Measurements from ENCODE around the gene COL6A3.
A peak's percentile ranks its signal among the peaks of the same experiment; 100 is the strongest.

COL6A3 gene, protein sequence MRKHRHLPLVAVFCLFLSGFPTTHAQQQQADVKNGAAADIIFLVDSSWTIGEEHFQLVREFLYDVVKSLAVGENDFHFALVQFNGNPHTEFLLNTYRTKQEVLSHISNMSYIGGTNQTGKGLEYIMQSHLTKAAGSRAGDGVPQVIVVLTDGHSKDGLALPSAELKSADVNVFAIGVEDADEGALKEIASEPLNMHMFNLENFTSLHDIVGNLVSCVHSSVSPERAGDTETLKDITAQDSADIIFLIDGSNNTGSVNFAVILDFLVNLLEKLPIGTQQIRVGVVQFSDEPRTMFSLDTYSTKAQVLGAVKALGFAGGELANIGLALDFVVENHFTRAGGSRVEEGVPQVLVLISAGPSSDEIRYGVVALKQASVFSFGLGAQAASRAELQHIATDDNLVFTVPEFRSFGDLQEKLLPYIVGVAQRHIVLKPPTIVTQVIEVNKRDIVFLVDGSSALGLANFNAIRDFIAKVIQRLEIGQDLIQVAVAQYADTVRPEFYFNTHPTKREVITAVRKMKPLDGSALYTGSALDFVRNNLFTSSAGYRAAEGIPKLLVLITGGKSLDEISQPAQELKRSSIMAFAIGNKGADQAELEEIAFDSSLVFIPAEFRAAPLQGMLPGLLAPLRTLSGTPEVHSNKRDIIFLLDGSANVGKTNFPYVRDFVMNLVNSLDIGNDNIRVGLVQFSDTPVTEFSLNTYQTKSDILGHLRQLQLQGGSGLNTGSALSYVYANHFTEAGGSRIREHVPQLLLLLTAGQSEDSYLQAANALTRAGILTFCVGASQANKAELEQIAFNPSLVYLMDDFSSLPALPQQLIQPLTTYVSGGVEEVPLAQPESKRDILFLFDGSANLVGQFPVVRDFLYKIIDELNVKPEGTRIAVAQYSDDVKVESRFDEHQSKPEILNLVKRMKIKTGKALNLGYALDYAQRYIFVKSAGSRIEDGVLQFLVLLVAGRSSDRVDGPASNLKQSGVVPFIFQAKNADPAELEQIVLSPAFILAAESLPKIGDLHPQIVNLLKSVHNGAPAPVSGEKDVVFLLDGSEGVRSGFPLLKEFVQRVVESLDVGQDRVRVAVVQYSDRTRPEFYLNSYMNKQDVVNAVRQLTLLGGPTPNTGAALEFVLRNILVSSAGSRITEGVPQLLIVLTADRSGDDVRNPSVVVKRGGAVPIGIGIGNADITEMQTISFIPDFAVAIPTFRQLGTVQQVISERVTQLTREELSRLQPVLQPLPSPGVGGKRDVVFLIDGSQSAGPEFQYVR (N-terminal part only)

GRCh38 chr2:237413777-237414661, at the start of gene COL6A3:
Gene COL6A3 (minus strand): TSS chr2:237414164. CDS start chr2:237396817, 17,347 bp downstream.
- DNase-seq, result no peak
- in situ Hi-C loops (cut with HindIII; ENCODE audit: low pct_ligation_motif_present, low pct_unique_long_range_greater_than_20kb, low sequenced_read_pairs), result no loop called here

DNA sequence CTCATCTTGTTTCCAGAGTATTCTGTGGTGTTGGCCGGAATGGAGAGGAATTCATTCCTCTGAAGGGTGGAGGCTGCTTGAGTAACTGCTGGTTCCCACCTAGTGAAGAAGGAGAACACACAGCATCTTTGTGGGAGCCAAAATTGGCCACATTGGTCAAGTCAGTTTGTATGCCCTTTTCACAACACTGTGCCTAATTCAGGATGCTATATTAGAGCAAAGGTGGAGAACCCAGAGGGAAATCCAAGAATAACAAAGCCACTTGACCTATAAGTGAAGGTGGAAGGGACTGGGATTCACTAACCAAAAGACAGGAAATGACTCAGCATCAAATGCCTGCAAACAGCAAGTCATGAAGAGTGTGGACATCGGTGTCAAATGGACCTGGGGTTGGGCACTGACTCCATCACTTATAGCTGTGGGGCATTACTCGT, 45.8 kb upstream of the COL6A3 start:
- peak; percentile 47 for DNase-seq
- in situ Hi-C loops (cut with HindIII; ENCODE audit: low pct_ligation_motif_present, low pct_unique_long_range_greater_than_20kb, low sequenced_read_pairs), result no loop called here

DNA sequence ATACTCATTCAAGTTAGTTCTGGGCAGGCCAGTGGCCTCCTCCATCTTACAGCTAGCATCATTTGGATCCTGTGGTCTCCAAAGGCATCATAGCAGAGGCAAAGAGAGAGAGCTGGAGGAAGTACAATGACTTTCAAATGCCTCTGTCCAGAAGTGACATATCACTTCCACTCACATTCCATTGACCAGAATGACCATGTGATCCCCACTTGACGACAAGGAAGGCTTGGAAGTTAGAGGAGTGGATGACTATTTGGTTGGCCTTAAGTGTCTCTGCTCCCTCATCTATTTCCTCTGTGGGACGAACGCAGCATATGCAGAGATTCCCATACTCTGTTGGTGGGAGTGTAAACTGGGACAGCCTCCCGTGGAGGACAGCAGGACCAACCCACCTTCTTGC, 45.3 kb upstream of the COL6A3 start:
- DNase-seq, result no peak
- in situ Hi-C loops (cut with HindIII; ENCODE audit: low pct_ligation_motif_present, low pct_unique_long_range_greater_than_20kb, low sequenced_read_pairs), result no loop called here

GRCh38 chr2:237458519-237458918, 44.6 kb upstream of the COL6A3 start:
- in situ Hi-C loops (cut with HindIII; ENCODE audit: low pct_ligation_motif_present, low pct_unique_long_range_greater_than_20kb, low sequenced_read_pairs), result no loop called here

GRCh38 chr2:237457388-237457941, 43.5 kb upstream of the COL6A3 start:
- DNase-seq, result no peak
- in situ Hi-C loops (cut with HindIII; ENCODE audit: low pct_ligation_motif_present, low pct_unique_long_range_greater_than_20kb, low sequenced_read_pairs), result no loop called here

More at GRCh38 chr2:237458519-237458918, 44.6 kb upstream of the COL6A3 start:
- no peak for DNase-seq

- in situ Hi-C loops (cut with HindIII; ENCODE audit: low pct_ligation_motif_present, low pct_unique_long_range_greater_than_20kb, low sequenced_read_pairs), result no loop called here
These were observed 42.4 kb upstream of the COL6A3 start for GRCh38 chr2:237456200-237456843.

DNA sequence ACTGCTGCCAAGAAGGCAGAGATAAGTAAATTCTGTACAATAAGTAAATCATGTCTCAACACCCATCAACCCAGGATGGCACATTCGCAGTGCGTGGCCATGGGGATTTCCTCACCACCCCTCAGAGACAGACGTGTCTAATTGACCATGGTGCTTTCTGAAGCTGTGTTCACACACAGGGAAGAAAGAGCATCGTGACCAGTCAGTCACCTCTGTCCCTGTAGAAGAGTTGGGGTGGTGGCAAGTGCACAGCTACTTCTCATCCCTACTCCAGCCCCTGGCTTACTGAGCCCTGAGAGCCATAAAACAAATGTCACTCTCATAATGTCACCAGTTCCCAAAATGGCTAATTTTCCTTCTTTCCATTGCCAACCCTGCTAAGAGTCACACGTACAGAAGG, 41.8 kb upstream of the COL6A3 start:
- in situ Hi-C loops (cut with HindIII; ENCODE audit: low pct_ligation_motif_present, low pct_unique_long_range_greater_than_20kb, low sequenced_read_pairs), result no loop called here
- DNase-seq, result no peak

More at GRCh38 chr2:237456200-237456843, 42.4 kb upstream of the COL6A3 start:
- DNase-seq, result no peak

- in situ Hi-C loops (cut with HindIII; ENCODE audit: low pct_ligation_motif_present, low pct_unique_long_range_greater_than_20kb, low sequenced_read_pairs), result no loop called here
- DNase-seq, result no peak
These were observed 39.7 kb upstream of the COL6A3 start for GRCh38 chr2:237453671-237454070.

DNA sequence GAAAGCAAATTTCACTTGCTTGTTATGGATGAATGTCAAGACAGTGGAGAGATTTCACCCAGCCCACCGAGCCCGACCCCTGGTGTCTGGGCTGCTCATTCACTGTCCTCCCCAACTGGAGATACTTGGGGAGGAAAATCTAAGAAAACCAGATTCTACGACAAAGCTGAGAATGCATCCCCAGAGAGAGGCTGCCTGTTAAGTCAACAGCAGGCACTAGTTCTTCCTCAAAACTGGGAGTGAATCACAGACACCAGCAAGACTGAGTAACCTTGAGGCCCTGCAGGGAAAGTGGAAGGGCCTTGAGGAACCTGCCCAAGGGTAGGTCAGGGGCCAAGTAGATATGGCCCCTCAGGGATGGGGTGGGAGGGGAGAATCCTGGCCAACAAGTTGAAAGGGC, 38.9 kb upstream of the COL6A3 start:
- no peak for DNase-seq

GRCh38 chr2:237451643-237452469, 37.9 kb upstream of the COL6A3 start:
- in situ Hi-C loops (cut with HindIII; ENCODE audit: low pct_ligation_motif_present, low pct_unique_long_range_greater_than_20kb, low sequenced_read_pairs), result no loop called here
- DNase-seq, result no peak

More for the DNA sequence above, 38.9 kb upstream of the COL6A3 start:
- in situ Hi-C loops (cut with HindIII; ENCODE audit: low pct_ligation_motif_present, low pct_unique_long_range_greater_than_20kb, low sequenced_read_pairs), result no loop called here

- no peak for DNase-seq
- in situ Hi-C loops (cut with HindIII; ENCODE audit: low pct_ligation_motif_present, low pct_unique_long_range_greater_than_20kb, low sequenced_read_pairs), result no loop called here
These were observed 36.6 kb upstream of the COL6A3 start for GRCh38 chr2:237450583-237450982.

- DNase-seq, result no peak
- in situ Hi-C loops (cut with HindIII; ENCODE audit: low pct_ligation_motif_present, low pct_unique_long_range_greater_than_20kb, low sequenced_read_pairs), result no loop called here
These were observed 36.1 kb upstream of the COL6A3 start for GRCh38 chr2:237450108-237450507.

DNA sequence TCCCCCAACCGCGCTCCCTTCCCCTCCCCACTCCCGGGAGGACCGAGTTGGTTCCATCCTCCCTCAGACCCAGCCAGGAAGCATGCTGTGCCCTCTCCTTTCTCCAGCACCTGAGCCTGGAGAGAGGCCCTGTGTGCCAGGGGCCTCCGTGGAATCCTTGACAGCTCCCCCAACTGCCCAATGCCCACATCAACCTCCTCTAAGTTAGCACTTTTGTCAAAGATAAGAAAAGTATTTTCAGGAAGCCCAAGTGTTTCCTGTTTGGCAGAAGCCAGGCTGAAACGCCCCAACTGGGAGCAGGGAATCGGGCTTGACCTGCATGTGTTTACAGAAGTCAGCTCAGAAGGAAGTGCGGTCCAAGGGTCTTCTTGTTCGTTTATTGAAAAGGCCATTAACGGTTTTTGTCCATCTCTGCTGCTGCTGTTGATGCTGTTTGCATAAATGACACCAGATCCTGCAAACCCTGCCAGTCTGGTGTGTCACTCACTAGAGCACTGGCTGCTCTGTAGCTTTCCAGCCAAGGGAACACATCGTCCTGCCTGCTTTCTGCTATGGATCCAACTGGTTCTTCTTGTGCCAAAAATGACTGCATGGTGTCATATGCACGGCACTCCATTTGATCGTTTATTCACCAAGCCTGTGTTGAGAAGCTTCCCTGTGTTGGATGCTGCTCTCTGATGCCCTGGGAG, 35.4 kb upstream of the COL6A3 start:
- DNase-seq, result no peak
- in situ Hi-C loops (cut with HindIII; ENCODE audit: low pct_ligation_motif_present, low pct_unique_long_range_greater_than_20kb, low sequenced_read_pairs), result no loop called here

DNA sequence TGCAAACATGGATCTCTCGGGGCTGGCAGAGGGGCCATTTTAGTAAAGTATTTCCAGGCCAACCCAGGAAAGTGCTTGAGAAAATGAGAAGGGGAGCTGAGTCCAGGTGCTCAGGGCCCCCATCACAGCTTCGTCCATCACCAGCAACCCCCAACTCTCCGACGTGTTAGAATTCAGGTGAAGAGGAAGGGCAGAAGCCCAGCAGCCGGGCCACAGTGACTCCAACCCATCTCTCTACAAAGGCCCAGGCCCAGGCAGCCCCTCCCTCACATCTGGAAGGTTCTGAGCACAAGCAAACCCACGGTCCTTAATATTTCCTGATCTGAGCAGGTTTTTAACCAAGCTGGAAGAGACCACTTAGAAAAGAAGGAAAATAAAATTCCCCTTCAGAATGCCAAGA, 34.7 kb upstream of the COL6A3 start:
- in situ Hi-C loops (cut with HindIII; ENCODE audit: low pct_ligation_motif_present, low pct_unique_long_range_greater_than_20kb, low sequenced_read_pairs), result no loop called here
- DNase-seq, result no peak

DNA sequence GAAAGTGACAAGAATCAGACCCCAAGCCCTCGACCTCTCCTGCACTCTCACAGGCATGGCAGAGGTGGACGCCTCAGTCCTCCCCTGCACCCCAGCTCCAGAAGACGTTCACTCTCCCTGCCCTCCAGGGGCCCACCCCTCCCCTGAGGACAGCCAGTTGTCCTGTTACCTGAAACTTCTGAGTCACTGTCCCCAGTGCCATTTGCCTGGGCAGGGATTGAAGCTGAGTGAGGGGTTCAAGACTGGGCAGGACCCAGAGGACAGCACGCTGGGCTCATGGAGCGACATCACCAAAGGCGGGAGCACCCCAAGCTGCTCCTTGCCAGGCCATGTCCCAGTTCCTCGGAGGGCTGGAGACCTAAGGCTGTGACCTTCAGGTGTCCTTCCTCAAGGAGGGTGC, 34.2 kb upstream of the COL6A3 start:
- no peak for DNase-seq
- in situ Hi-C loops (cut with HindIII; ENCODE audit: low pct_ligation_motif_present, low pct_unique_long_range_greater_than_20kb, low sequenced_read_pairs), result no loop called here

DNA sequence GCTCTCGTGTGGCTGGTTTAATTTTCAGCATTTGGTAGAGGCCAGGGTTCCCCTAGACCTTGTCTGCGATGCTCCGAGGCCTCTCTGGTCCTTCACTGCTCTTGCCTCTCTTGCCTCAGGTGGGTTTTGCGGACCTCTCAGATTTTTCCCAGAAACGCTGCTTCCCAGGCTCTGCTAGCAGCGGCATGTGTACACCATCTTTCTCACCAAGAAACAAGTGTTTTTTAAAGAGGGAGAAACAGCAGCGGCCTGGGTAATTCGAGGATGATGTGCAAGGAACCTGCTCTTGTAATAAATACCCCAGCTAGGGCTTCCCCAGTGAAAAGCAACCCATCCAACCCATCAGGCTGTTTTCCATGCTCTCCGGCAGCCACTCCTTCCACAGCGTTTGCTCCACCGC, 33.5 kb upstream of the COL6A3 start:
- in situ Hi-C loops (cut with HindIII; ENCODE audit: low pct_ligation_motif_present, low pct_unique_long_range_greater_than_20kb, low sequenced_read_pairs), result no loop called here
- no peak for DNase-seq
